Progenitor cell of endocrine pancreas (in vitro differentiated cells): ENCODE results near the gene ADARB2. TPM values are rescaled to one million over a fixed set of nuclear protein-coding genes. Genes with fewer than 3 reads are reported as not detected.

Experiments used
- DNase-seq: peaks from one replicate; pipeline ENCODE4 v3.0.0; 2021; ENCODE audit warnings: low spot score; ENCODE audit not compliant: unreplicated experiment
- H3K27ac Mint-ChIP-seq: 2 replicates; pipeline ENCODE4 v1.8.0; 2021; ENCODE audit warnings: mild to moderate bottlenecking, moderate library complexity, mixed read lengths
- H3K27me3 Mint-ChIP-seq: 2 replicates; pipeline ENCODE4 v1.8.0; 2021; ENCODE audit warnings: mixed read lengths
- H3K36me3 Mint-ChIP-seq: 2 replicates; pipeline ENCODE4 v1.8.0; 2022; ENCODE audit warnings: mixed read lengths; ENCODE audit not compliant: insufficient read depth
- H3K4me1 Mint-ChIP-seq: 2 replicates; pipeline ENCODE4 v1.8.0; 2021; ENCODE audit warnings: low read depth, mixed read lengths
- H3K4me3 Mint-ChIP-seq: 2 replicates; pipeline ENCODE4 v1.8.0; 2021; ENCODE audit warnings: low read depth, mild to moderate bottlenecking, moderate library complexity, mixed read lengths
- H3K9me3 Mint-ChIP-seq: 2 replicates; pipeline ENCODE4 v1.8.0; 2021; ENCODE audit warnings: low read depth, mixed read lengths
- CTCF ChIP-seq: fragments of 200-600 bp; sonication (generic); IDR thresholded peaks from one replicate; pipeline ENCODE4 v1.5.0; 2021; ENCODE audit warnings: antibody characterized with exemption, mild to moderate bottlenecking; ENCODE audit not compliant: unreplicated experiment
- total RNA-seq: library from RNA; stranded (reverse); gene quantifications from 2 replicates; pipeline ENCODE4 v1.2.1, GENCODE V29; 2021

The ADARB2 gene
- total RNA-seq, 1 donor from 2014 or later: 1.3 TPM

GRCh38 chr10:1475771-1476454 lies 261.4 kb downstream of the ADARB2 start:
- H3K9me3 Mint-ChIP-seq: peaks cover 17% of the 10 kb centered on the region
- TF ChIP-seq CTCF: no peak
- DNase-seq: no peak
- H3K4me3 Mint-ChIP-seq: no peak overlapping the region
- no peak overlapping the region for H3K27ac Mint-ChIP-seq
- H3K27me3 Mint-ChIP-seq: peaks cover 12% of the 10 kb centered on the region
- peaks cover 10% of the 10 kb centered on the region for H3K4me1 Mint-ChIP-seq
- no peaks in the 10 kb centered on the region for H3K36me3 Mint-ChIP-seq

- peaks cover 10% of the 10 kb centered on the region for H3K4me1 Mint-ChIP-seq
- H3K27ac Mint-ChIP-seq: no peak overlapping the region
- no peak for DNase-seq
- no peak overlapping the region for H3K4me3 Mint-ChIP-seq
- H3K27me3 Mint-ChIP-seq: peaks cover 12% of the 10 kb centered on the region
- peaks cover 17% of the 10 kb centered on the region for H3K9me3 Mint-ChIP-seq
- no peak for TF ChIP-seq CTCF
- no peaks in the 10 kb centered on the region for H3K36me3 Mint-ChIP-seq
Measured at GRCh38 chr10:1475098-1475591, 262.2 kb downstream of the ADARB2 start.

GRCh38 chr10:1474376-1475097 lies 262.8 kb downstream of the ADARB2 start:
- no peak for DNase-seq
- Mint-ChIP-seq H3K36me3 (no peaks in the 10 kb centered on the region), H3K4me1 (peaks cover 10% of the 10 kb centered on the region), H3K9me3 (peaks cover 17% of the 10 kb centered on the region), H3K27me3 (peaks cover 12% of the 10 kb centered on the region), H3K4me3 (no peak overlapping the region), H3K27ac (no peak overlapping the region)
- no peak for TF ChIP-seq CTCF

GRCh38 chr10:1473874-1474273 lies 263.5 kb downstream of the ADARB2 start:
- no peak overlapping the region for H3K4me3 Mint-ChIP-seq
- no peak for DNase-seq
- H3K9me3 Mint-ChIP-seq: peaks cover 13% of the 10 kb centered on the region
- no peak overlapping the region for H3K27ac Mint-ChIP-seq
- H3K36me3 Mint-ChIP-seq: no peaks in the 10 kb centered on the region
- peaks cover 10% of the 10 kb centered on the region for H3K4me1 Mint-ChIP-seq
- TF ChIP-seq CTCF: no peak
- peaks cover 12% of the 10 kb centered on the region for H3K27me3 Mint-ChIP-seq

- H3K36me3 Mint-ChIP-seq: no peaks in the 10 kb centered on the region
- peaks cover 10% of the 10 kb centered on the region for H3K4me1 Mint-ChIP-seq
- peaks cover 5% of the 10 kb centered on the region for H3K9me3 Mint-ChIP-seq
- H3K27ac Mint-ChIP-seq: no peak overlapping the region
- peaks cover 12% of the 10 kb centered on the region for H3K27me3 Mint-ChIP-seq
- no peak for DNase-seq
- no peak for TF ChIP-seq CTCF
- no peak overlapping the region for H3K4me3 Mint-ChIP-seq
Measured at GRCh38 chr10:1472178-1472958, 265.0 kb downstream of the ADARB2 start.
